HL-60 (cell line): ENCODE results near the gene NGF.
"Not testable (repeated sequence)": the region's sequence is repeated elsewhere in the genome, so short reads cannot be mapped to it uniquely, and the experiment has no call there.

Experiments
- DNase-seq, 2 experiments: peaks; one replicate each; pipeline ENCODE4 v3.0.0-alpha.2; 2010 to 2020; ENCODE audit warnings: low read depth in 1 of 2, low spot score in 1 of 2
- H3K27ac ChIP-seq: fragments of 250-450 bp; sonication (Bioruptor Pico); replicated peaks from 2 replicates; pipeline ENCODE4 v1.5.1; 2020; ENCODE audit warnings: mild to moderate bottlenecking, moderate library complexity
- H3K27me3 ChIP-seq: fragments of 250-450 bp; sonication (Bioruptor Pico); 2 replicates; pipeline ENCODE4 v1.5.1; 2021; ENCODE audit warnings: mild to moderate bottlenecking, moderate library complexity; ENCODE audit not compliant: insufficient read depth, poor library complexity, severe bottlenecking
- H3K4me3 ChIP-seq: replicated peaks from 2 replicates; pipeline ENCODE4 v1.5.1; 2011; ENCODE audit warnings: mild to moderate bottlenecking, control low read depth, low read length; ENCODE audit not compliant: insufficient read depth
- CTCF ChIP-seq: IDR thresholded peaks from one replicate; pipeline ENCODE4 v1.5.1; 2011; ENCODE audit warnings: low read length, control low read depth, inconsistent platforms; ENCODE audit not compliant: insufficient read depth
- GABPA ChIP-seq: IDR thresholded peaks from 2 replicates; pipeline ENCODE4 v1.6.1; 2012; ENCODE audit warnings: low read depth
- POLR2AphosphoS5 ChIP-seq: IDR thresholded peaks from 2 replicates; pipeline ENCODE4 v1.6.1; 2012; ENCODE audit warnings: low read depth
- REST ChIP-seq: IDR thresholded peaks from 2 replicates; pipeline ENCODE4 v1.6.1; 2012; ENCODE audit warnings: low read depth; ENCODE audit not compliant: insufficient replicate concordance
- SPI1 ChIP-seq: IDR thresholded peaks from 2 replicates; pipeline ENCODE4 v1.6.1; 2012; ENCODE audit warnings: low read depth, mild to moderate bottlenecking, borderline replicate concordance
- long read RNA-seq: library from polyadenylated mRNA; unstranded; transcript quantifications from one replicate; pipeline ENCODE4 v2.0.0, GENCODE V29; 2020

Gene NGF
- long read RNA-seq = 0 reads

- Histone ChIP-seq H3K27ac (no peak within 1 kb of the TSS), H3K4me3 (no peak within 1 kb of the TSS), H3K27me3 (peaks cover 27% of the 10 kb centered on the region)
- DNase-seq = no peak
- TF ChIP-seq REST = no peak
- no peak for TF ChIP-seq SPI1
- no peak for TF ChIP-seq CTCF
- TF ChIP-seq POLR2AphosphoS5 = no peak
- TF ChIP-seq GABPA = no peak
Measured at GRCh38 chr1:115337633-115338456, at the start of gene NGF. Gene NGF (minus strand): TSS chr1:115338249. CDS start chr1:115286795, 51,454 bp downstream.

GRCh38 chr1:115383455-115383854 is 45.4 kb upstream of the NGF start:
- not testable (repeated sequence) for H3K27ac ChIP-seq, H3K4me3 ChIP-seq, DNase-seq, H3K27me3 ChIP-seq

- Histone ChIP-seq H3K27ac (no peak overlapping the region), H3K27me3 (peaks cover 4% of the 10 kb centered on the region), H3K4me3 (no peak overlapping the region)
- TF ChIP-seq REST (no peak), CTCF (no peak), SPI1 (no peak), POLR2AphosphoS5 (no peak), GABPA (no peak)
- DNase-seq = no peak
Measured at GRCh38 chr1:115379943-115380342, 41.9 kb upstream of the NGF start.

- H3K4me3 ChIP-seq = no peak overlapping the region
- peaks cover 4% of the 10 kb centered on the region for H3K27me3 ChIP-seq
- no peak for TF ChIP-seq REST
- TF ChIP-seq CTCF = no peak
- H3K27ac ChIP-seq = no peak overlapping the region
- DNase-seq = no peak
Measured at GRCh38 chr1:115377411-115377810, 39.4 kb upstream of the NGF start.
